Stimulated activated CD4-positive, alpha-beta T cell treated with anti-CD3 and anti-CD28 coated beads, TNF-alpha, amount 100 ng/mL, for 4 hours (primary cell): ENCODE data around the gene XAB2.
"Not testable (repeated sequence)": the region's sequence is repeated elsewhere in the genome, so short reads cannot be mapped to it uniquely, and the experiment has no call there.

Source experiments
- DNase-seq, 3 experiments: peaks; one replicate each; pipeline ENCODE4 v3.0.0-alpha.2; 2020; ENCODE audit warnings: low read depth in 3 of 3

XAB2 gene

GRCh38 chr19:7648265-7649014 is 19.1 kb upstream of the XAB2 start:
- DNase-seq, result no peak

GRCh38 chr19:7647156-7647555 is 17.8 kb upstream of the XAB2 start:
- DNase-seq, result no peak

- DNase-seq, result no peak
Measured at GRCh38 chr19:7646426-7646700, 17.0 kb upstream of the XAB2 start.

GRCh38 chr19:7645656-7646425 is 16.5 kb upstream of the XAB2 start:
- no peak for DNase-seq

DNA sequence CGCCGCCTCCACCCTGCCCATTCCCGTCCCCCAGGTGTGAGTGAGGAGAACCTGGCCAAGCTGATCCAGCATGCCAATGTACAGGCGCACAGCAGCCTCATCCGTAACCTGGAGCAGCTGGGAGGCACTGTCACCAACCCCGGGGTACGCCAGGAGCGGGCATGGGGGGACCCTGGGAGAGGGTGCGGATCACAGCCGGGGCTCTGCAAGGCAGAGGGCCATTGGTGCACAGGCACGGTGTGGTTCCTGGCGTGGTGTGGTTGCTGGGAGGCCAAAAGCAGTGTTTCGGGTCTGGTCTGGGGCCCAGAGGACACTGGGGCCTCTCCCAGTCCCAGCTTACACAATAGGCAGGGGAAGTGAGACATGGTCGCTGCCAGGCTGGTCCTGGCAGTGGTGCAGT is 15.8 kb upstream of the XAB2 start:
- no peak for DNase-seq

DNA sequence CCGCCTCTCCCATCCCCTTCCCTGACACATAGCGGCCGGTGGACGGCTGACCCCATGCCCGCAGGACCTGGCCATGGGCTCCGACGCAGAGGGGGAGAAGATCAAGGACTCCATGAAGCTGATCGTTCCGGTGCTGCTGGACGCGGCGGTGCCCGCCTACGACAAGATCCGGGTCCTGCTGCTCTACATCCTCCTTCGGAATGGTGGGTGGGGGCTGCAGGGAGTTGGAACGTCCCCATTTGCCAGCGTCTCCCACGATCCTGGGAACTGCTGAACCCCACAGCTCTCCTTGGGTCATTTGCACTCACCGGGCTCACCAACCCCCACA is 15.2 kb upstream of the XAB2 start:
- no peak for DNase-seq

GRCh38 chr19:7643629-7644549 is 14.5 kb upstream of the XAB2 start:
- DNase-seq, result not testable (repeated sequence)

- DNase-seq, result no peak
Measured at GRCh38 chr19:7643031-7643415, 13.7 kb upstream of the XAB2 start.

- no peak for DNase-seq
Measured at GRCh38 chr19:7642295-7643030, 13.1 kb upstream of the XAB2 start.

- DNase-seq, result no peak
Measured at GRCh38 chr19:7641290-7642276, 12.2 kb upstream of the XAB2 start.

DNA sequence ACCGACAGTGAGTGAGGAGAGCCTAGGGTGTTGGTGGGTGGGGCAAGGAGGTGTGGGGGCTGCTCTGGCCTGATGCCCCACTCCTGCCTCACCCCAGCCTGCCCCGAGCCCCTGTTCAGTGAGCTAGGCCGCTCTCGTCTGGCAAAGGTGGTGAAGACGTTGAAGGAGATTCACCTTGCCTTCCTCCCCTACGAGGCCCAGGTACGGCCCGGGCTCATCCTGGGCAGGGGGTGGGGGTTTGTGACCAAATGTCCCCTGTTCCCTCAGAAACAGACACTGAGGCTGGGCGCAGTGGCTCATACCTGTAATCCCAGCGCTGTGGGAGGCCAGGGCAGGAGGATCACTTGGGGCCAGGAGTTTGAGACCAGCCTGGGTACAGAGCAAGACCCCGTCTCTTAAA is 11.5 kb upstream of the XAB2 start:
- DNase-seq, result no peak

DNA sequence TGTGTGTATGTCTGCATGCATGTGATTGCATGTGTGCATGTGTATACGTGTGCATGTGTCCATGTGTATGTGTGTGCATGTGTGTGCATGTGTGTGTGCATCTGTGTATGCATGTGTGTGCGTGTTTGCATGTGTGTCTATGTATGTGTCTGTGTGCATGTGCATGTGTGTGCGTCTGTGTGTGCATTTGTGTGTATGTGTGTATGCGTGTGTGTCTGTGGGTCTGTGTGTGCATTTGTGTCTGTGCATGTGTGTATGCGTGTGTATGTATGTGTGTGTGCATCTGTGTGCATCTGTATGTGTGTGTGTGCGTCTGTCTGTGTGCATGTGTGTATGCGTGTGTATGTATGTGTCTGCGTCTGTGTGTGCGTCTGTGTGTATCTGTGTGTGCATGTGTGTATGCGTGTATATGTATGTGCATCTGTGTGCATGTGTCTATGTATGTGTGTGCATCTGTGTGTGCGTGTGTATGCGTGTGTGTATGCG is 10.6 kb upstream of the XAB2 start:
- DNase-seq, result no peak

DNA sequence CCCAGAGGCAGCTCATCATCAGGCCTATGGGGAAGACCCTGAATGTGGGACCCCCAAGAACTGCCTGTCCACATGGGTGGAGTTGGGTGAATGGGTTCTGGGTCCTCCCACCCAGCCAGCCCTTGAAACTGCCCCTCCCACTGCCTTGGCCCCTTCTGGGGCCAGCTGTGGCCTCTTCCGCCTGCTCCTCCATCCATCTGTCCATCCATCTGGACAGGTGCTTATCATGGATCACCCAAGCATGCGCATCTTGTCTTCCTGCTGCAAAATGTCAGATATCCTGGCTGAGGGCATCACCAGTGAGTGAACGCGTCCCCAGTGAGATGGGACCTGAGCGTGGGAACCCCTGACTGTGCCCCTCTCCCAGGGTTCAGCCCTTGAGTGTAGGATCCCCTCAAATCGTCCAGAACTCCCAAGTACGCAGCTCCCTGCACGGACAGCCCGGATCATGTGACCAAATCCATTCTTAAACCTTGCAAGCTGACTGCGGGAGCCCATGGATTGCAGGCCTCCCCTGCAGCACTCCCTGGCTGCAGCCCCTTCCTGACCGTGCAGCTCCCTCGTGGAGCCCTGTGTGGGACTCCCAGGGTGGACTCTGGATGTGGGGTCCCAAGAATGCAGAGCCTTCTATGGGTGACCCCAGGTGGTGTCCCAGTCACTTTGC is 9.6 kb upstream of the XAB2 start:
- DNase-seq, result no peak

DNA sequence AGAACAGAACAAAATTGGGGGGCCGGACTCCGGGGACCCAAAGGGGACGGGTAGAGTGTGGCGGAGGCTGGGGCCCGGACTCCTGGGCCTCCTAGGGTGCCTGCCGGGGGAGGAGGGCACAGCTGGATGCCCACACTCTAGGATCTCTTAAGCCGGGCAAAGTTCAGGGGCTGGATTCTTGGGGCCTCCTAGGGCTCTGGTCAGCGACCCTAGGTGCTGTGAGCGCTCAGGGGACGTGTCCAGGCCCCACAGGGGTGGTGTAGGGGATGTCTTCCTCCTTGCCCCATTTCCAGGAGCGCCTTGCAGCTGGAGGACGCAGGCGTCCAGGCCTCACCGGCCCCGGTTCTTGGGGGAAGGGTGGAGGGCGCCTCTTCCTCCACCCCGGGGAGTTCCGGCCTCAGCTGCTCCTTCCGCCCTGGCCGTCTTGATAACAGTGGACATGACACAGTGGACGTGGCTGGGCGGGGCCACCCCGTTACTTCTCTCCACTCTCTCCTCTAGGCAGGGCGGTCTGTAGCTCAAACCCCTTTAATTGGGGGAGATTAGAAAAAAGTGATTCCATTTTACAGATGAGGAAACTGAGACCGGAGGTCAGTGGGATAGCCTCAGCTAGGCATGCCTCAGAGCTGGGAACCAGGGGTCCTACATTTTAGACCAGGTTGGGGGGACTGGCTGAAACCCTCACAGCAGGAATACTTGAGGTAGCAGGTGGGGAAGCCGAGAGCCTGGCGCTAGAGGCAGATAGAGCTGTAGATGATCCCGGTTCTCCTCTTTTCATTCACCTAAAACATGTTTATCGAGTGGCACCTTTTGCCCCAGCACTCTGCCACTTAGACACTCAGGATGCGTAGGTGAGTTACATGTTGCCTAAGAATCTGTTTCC is 8.3 kb upstream of the XAB2 start:
- no peak for DNase-seq

DNA sequence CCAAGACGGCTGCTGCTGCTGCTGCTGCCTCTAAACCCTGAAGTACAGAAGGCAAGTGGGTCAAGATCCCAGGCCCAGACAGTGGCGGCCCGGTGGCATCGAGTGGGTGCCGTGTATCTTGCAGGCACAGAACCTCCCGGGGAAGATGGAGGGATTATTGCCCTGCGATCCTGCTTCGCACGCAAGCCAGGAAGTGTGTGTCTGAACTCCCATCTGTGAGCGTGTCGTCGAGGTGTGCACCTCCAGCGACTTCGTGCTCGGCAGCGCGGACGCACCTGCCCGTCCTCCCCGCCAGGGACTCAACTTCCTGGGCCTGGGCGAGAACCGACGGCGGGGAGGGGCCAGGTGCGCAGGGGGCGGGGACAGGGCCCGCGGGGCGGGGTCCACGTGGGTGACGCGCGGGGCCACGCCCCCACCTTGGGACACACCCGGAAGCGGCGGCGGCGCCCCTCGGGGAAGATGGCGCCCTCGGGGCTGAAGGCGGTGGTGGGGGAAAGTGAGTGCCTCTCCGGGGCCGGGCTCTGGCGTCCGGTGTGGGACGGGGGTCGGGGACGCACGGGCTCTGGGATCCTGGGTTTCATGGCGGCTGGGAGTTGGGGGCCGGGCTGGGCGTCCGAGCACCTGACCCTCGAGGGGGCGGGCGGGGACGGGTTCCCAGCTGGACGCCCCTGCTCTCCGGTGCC is 7.5 kb upstream of the XAB2 start, which contains the start of gene STXBP2:
TSS of gene STXBP2 (plus strand) at position 420 of the 683 bp plus-strand sequence. CDS start at position 460, 40 bp downstream.
- DNase-seq, result peak; percentile 89 to 92 (median 89)

GRCh38 chr19:7636317-7636690 is 7.0 kb upstream of the XAB2 start:
- DNase-seq, result no peak

DNA sequence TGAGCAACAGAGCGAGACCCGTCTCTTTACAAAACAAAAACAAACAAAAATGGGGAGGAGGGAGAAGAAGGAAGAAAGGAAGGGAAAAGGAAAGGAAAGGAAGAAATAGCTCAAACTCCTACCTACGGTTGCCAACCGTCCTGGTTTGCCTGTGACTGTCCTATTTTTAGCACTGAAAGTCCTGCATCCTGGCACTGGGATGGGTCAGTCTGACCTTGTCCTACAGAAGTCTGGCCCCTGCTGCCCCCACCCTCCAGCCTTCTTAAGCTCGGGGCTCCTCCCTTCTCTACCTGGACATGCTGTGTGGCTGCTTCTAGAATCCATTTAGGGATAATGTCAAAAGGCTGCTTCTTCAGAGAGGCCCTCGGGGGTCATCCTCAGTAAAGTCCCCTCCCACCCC is 6.3 kb upstream of the XAB2 start:
- no peak for DNase-seq

GRCh38 chr19:7633698-7634097 is 4.4 kb upstream of the XAB2 start, which contains the start of gene PCP2:
Gene PCP2 (minus strand): TSS chr19:7633719. CDS start chr19:7633457, 262 bp downstream.
- DNase-seq, result no peak
